ENCODE results near the gene TXNDC17.

The TXNDC17 gene

DNA sequence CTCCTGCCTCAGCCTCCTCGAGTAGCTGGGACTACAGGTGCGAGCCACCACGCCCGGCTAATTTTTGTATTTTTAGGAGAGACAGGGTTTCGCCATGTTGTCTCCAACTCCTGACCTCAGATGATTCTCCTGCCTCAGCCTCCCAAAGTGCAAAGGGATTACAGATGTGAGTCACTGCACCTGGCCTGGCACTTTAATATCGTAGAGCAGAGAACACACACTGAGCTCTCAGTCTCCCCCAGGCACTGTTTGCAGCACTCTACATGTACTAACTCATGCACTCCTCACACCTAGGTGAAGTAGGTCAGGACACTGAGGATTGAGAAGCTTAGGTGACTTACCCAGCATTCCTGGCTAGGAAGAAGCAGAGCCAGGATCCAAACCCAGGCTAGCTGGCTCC is 25.7 kb downstream of the TXNDC17 start:
- no peaks in the 10 kb centered on the region for H3K36me3 ChIP-seq (ENCODE audit: control insufficient read depth, insufficient read depth, low read length)
- H3K4me1 ChIP-seq, result no peaks in the 10 kb centered on the region
- H3K27ac ChIP-seq, result no peak overlapping the region
- no peak overlapping the region for H2AFZ ChIP-seq
- no peak overlapping the region for H3K4me2 ChIP-seq (ENCODE audit: low read length)
- H3K9ac ChIP-seq, result no peak overlapping the region
- no peaks in the 10 kb centered on the region for H3K9me3 ChIP-seq (ENCODE audit: control insufficient read depth, low read length)
- H3K27me3 ChIP-seq (ENCODE audit: control insufficient read depth, insufficient read depth, low read length), result no peaks in the 10 kb centered on the region
- no peaks in the 10 kb centered on the region for H3K79me2 ChIP-seq
- no peak overlapping the region for H3K4me3 ChIP-seq (ENCODE audit: low read depth, low read length)
- TF ChIP-seq, protein P1, sequence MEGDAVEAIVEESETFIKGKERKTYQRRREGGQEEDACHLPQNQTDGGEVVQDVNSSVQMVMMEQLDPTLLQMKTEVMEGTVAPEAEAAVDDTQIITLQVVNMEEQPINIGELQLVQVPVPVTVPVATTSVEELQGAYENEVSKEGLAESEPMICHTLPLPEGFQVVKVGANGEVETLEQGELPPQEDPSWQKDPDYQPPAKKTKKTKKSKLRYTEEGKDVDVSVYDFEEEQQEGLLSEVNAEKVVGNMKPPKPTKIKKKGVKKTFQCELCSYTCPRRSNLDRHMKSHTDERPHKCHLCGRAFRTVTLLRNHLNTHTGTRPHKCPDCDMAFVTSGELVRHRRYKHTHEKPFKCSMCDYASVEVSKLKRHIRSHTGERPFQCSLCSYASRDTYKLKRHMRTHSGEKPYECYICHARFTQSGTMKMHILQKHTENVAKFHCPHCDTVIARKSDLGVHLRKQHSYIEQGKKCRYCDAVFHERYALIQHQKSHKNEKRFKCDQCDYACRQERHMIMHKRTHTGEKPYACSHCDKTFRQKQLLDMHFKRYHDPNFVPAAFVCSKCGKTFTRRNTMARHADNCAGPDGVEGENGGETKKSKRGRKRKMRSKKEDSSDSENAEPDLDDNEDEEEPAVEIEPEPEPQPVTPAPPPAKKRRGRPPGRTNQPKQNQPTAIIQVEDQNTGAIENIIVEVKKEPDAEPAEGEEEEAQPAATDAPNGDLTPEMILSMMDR (IDR thresholded peaks at IDR 0.05), result no peak

DNA sequence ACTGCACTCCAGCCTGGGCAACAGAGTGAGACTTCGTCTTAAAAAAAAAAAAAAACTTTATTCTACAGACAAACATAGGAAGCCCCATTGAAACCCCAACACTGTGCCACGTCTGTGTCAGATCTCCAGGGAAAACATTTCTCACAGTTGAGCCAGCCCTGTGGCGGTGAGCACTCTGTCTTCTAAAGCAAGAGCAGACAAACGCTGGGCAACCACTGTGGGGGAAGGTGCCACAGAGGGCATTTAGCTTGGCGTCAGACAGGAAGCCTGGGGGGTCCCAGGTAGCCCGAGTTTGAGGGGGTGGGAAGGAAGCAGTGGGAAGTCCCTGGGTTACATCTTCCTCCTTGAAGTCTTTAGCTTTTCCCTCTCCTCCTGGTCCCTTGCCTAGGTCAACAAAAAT is 26.7 kb downstream of the TXNDC17 start:
- no peak overlapping the region for H3K4me2 ChIP-seq (ENCODE audit: low read length)
- no peaks in the 10 kb centered on the region for H3K9me3 ChIP-seq (ENCODE audit: control insufficient read depth, low read length)
- no peaks in the 10 kb centered on the region for H3K27me3 ChIP-seq (ENCODE audit: control insufficient read depth, insufficient read depth, low read length)
- H3K4me3 ChIP-seq (ENCODE audit: low read depth, low read length), result no peak overlapping the region
- H3K79me2 ChIP-seq, result no peaks in the 10 kb centered on the region
- TF ChIP-seq, protein P1 (IDR thresholded peaks at IDR 0.05), result no peak
- no peak overlapping the region for H3K27ac ChIP-seq
- H3K36me3 ChIP-seq (ENCODE audit: control insufficient read depth, insufficient read depth, low read length), result no peaks in the 10 kb centered on the region
- no peak overlapping the region for H3K9ac ChIP-seq
- no peak overlapping the region for H2AFZ ChIP-seq
- no peaks in the 10 kb centered on the region for H3K4me1 ChIP-seq

DNA sequence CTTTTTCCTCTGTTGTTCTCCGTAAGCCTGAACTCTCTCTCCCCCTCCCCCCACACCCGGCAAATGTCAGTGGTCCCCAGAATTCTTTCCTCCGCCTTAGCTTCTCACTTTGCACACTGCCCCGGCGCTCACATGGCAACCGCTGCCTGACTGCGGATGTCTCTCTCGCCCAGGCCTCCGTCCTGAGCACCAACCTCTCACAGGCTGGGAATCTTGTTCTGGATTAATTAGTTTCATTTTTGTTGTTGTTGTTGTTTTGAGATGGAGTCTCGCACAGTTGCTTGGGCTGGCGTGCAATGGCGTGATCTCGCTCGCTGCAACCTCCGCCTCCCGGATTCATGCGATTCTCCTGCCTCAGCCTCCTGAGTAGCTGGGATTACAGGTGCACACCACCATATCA is 27.4 kb downstream of the TXNDC17 start:
- no peaks in the 10 kb centered on the region for H3K79me2 ChIP-seq
- H3K27me3 ChIP-seq (ENCODE audit: control insufficient read depth, insufficient read depth, low read length), result no peaks in the 10 kb centered on the region
- H3K4me3 ChIP-seq (ENCODE audit: low read depth, low read length), result no peak overlapping the region
- H3K27ac ChIP-seq, result no peak overlapping the region
- TF ChIP-seq, protein P1 (IDR thresholded peaks at IDR 0.05), result no peak
- H2AFZ ChIP-seq, result no peak overlapping the region
- H3K36me3 ChIP-seq (ENCODE audit: control insufficient read depth, insufficient read depth, low read length), result no peaks in the 10 kb centered on the region
- no peaks in the 10 kb centered on the region for H3K4me1 ChIP-seq
- no peak overlapping the region for H3K4me2 ChIP-seq (ENCODE audit: low read length)
- H3K9me3 ChIP-seq (ENCODE audit: control insufficient read depth, low read length), result no peaks in the 10 kb centered on the region
- no peak overlapping the region for H3K9ac ChIP-seq

DNA sequence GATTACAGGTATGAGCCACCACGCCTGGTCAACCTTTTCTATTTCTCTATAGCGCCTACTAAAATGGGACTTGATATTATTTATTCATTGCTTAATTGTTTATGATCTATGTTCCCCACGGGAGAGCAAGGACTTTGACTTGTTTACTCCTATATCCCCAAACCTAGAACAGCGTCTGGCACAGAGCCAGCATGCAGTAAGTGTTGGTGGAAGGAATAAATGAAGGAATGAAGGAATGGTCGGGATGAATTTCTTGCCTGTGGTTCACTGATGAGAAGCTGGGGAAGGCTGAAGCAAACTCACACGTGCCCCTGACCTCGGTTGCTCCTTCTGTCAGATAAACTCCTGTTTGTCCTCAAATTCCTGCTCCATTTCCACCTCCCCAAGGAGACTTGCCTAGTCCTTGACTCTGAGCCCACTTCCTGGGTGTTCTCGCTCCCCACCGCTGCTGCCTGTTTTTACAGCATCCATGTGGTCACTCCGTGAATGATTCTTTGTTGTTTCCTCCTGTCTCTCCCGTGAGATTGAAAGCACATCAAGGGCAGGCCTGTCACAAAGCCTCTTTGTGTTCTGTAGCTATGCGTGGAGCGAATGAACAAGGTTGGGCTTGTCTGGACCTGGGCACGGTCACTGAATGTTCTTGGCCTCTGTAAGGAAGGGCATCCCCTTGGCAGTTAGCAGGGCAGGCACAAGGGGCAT is 28.0 kb downstream of the TXNDC17 start:
- no peaks in the 10 kb centered on the region for H3K4me1 ChIP-seq
- H3K4me2 ChIP-seq (ENCODE audit: low read length), result no peak overlapping the region
- no peak overlapping the region for H3K9ac ChIP-seq
- no peak overlapping the region for H2AFZ ChIP-seq
- H3K27me3 ChIP-seq (ENCODE audit: control insufficient read depth, insufficient read depth, low read length), result no peaks in the 10 kb centered on the region
- H3K27ac ChIP-seq, result no peak overlapping the region
- no peaks in the 10 kb centered on the region for H3K79me2 ChIP-seq
- H3K4me3 ChIP-seq (ENCODE audit: low read depth, low read length), result no peak overlapping the region
- no peaks in the 10 kb centered on the region for H3K36me3 ChIP-seq (ENCODE audit: control insufficient read depth, insufficient read depth, low read length)
- TF ChIP-seq, protein P1 (IDR thresholded peaks at IDR 0.05), result no peak
- H3K9me3 ChIP-seq (ENCODE audit: control insufficient read depth, low read length), result no peaks in the 10 kb centered on the region

Data from parathyroid adenoma (tissue), 2 donors.